WTC11 (cell line): ENCODE data around the gene IGFBP2. TPM values are rescaled to one million over a fixed set of nuclear protein-coding genes. Genes with fewer than 3 reads are reported as not detected.

Experiments used
- ATAC-seq: fragments of 200-7000 bp; cut with Tn5 transposase; 2 replicates; pipeline ENCODE4 v1.10.0; 2021; ENCODE audit warnings: mild to moderate bottlenecking, moderate library complexity
- CTCF ChIA-PET: fragments of 300-600 bp; sonication (Branson Sonifier 250); formaldehyde crosslinking; loops from one replicate; lab custom pipeline; 2021; ENCODE audit warnings: antibody characterized with exemption; lab: Charles Lee
- POLR2A ChIA-PET: fragments of 350-600 bp; sonication (Branson Sonifier 250); formaldehyde crosslinking; loops from one replicate; lab custom pipeline; 2021; ENCODE audit warnings: antibody characterized with exemption; lab: Charles Lee
- DNase-seq: peaks from one replicate; pipeline ENCODE4 v3.0.0; 2021; ENCODE audit warnings: low spot score
- H3K27ac Mint-ChIP-seq: 2 replicates; pipeline ENCODE4 v1.8.0; 2021; ENCODE audit warnings: mixed read lengths
- H3K27me3 Mint-ChIP-seq: 2 replicates; pipeline ENCODE4 v1.8.0; 2021; ENCODE audit warnings: low read depth, mild to moderate bottlenecking, moderate library complexity, mixed read lengths
- H3K36me3 Mint-ChIP-seq: 2 replicates; pipeline ENCODE4 v1.8.0; 2021; ENCODE audit warnings: mixed read lengths
- H3K4me1 Mint-ChIP-seq: 2 replicates; pipeline ENCODE4 v1.8.0; 2022; ENCODE audit warnings: mixed read lengths
- H3K4me3 Mint-ChIP-seq: 2 replicates; pipeline ENCODE4 v1.8.0; 2021; ENCODE audit warnings: mild to moderate bottlenecking, moderate library complexity, mixed read lengths
- H3K9me3 Mint-ChIP-seq: 2 replicates; pipeline ENCODE4 v1.8.0; 2021; ENCODE audit warnings: mixed read lengths
- CBFB ChIP-seq: sonication (generic); formaldehyde crosslinking; IDR thresholded peaks from 2 replicates; pipeline ENCODE4 v1.8.1; 2022; ENCODE audit warnings: mild to moderate bottlenecking, low read depth, missing genetic modification reagents
- ESRRA ChIP-seq: sonication (generic); formaldehyde crosslinking; IDR thresholded peaks from 2 replicates; pipeline ENCODE4 v1.8.1; 2022; ENCODE audit warnings: mild to moderate bottlenecking, missing genetic modification reagents, borderline replicate concordance
- ETV6 ChIP-seq: sonication (generic); formaldehyde crosslinking; IDR thresholded peaks from 2 replicates; pipeline ENCODE4 v1.8.1; 2022; ENCODE audit warnings: mild to moderate bottlenecking, missing genetic modification reagents
- FOXK1 ChIP-seq: sonication (generic); formaldehyde crosslinking; IDR thresholded peaks from 2 replicates; pipeline ENCODE4 v1.8.0; 2022; ENCODE audit warnings: mild to moderate bottlenecking, moderate library complexity, missing genetic modification reagents
- JAZF1 ChIP-seq: fragments of 250-450 bp; sonication (Bioruptor Pico); IDR thresholded peaks from 2 replicates; pipeline ENCODE4 v1.9.0; 2021; ENCODE audit warnings: moderate library complexity, mild to moderate bottlenecking, inconsistent platforms
- MYBL2 ChIP-seq: sonication (generic); formaldehyde crosslinking; IDR thresholded peaks from 2 replicates; pipeline ENCODE4 v1.8.1; 2023; ENCODE audit warnings: mild to moderate bottlenecking, moderate library complexity, missing genetic modification reagents
- NR1H2 ChIP-seq: sonication (generic); formaldehyde crosslinking; IDR thresholded peaks from 2 replicates; pipeline ENCODE4 v1.9.0; 2021; ENCODE audit warnings: mild to moderate bottlenecking, moderate library complexity, missing genetic modification reagents
- NR2C2 ChIP-seq: sonication (generic); formaldehyde crosslinking; IDR thresholded peaks from 2 replicates; pipeline ENCODE4 v1.8.0; 2022; ENCODE audit warnings: mild to moderate bottlenecking, missing genetic modification reagents
- NR3C1 ChIP-seq: sonication (generic); formaldehyde crosslinking; conservative IDR thresholded peaks from 2 replicates; pipeline ENCODE4 v1.8.1; 2023; ENCODE audit warnings: low read depth, mild to moderate bottlenecking, missing genetic modification reagents
- PRRX2 ChIP-seq: fragments of 250-450 bp; sonication (Bioruptor Pico); IDR thresholded peaks from 2 replicates; pipeline ENCODE4 v1.8.0; 2021; ENCODE audit warnings: mild to moderate bottlenecking
- RELA ChIP-seq: sonication (generic); formaldehyde crosslinking; IDR thresholded peaks from 2 replicates; pipeline ENCODE4 v1.8.1; 2022; ENCODE audit warnings: missing genetic modification reagents, mild to moderate bottlenecking, borderline replicate concordance
- SMAD4 ChIP-seq: sonication (generic); formaldehyde crosslinking; IDR thresholded peaks from 2 replicates; pipeline ENCODE4 v1.8.0; 2022; ENCODE audit warnings: mild to moderate bottlenecking, missing genetic modification reagents
- SOX15 ChIP-seq: fragments of 250-450 bp; sonication (Bioruptor Pico); IDR thresholded peaks from 2 replicates; pipeline ENCODE4 v1.9.0; 2021; ENCODE audit warnings: mild to moderate bottlenecking
- TP53 ChIP-seq: sonication (generic); formaldehyde crosslinking; IDR thresholded peaks from 2 replicates; pipeline ENCODE4 v1.8.1; 2023; ENCODE audit warnings: mild to moderate bottlenecking, missing genetic modification reagents
- ZBTB21 ChIP-seq: sonication (generic); formaldehyde crosslinking; IDR thresholded peaks from 2 replicates; pipeline ENCODE4 v1.8.1; 2023; ENCODE audit warnings: mild to moderate bottlenecking, missing genetic modification reagents, borderline replicate concordance
- ZNF219 ChIP-seq: sonication (generic); formaldehyde crosslinking; IDR thresholded peaks from 2 replicates; pipeline ENCODE4 v1.8.0; 2023; ENCODE audit warnings: missing genetic modification reagents, mild to moderate bottlenecking, borderline replicate concordance
- ZNF232 ChIP-seq: sonication (generic); formaldehyde crosslinking; IDR thresholded peaks from 2 replicates; pipeline ENCODE4 v1.8.0; 2022; ENCODE audit warnings: mild to moderate bottlenecking, missing genetic modification reagents
- ZNF317 ChIP-seq: sonication (generic); formaldehyde crosslinking; IDR thresholded peaks from 2 replicates; pipeline ENCODE4 v1.8.1; 2023; ENCODE audit warnings: low read depth, mild to moderate bottlenecking, moderate library complexity, missing genetic modification reagents, borderline replicate concordance
- ZNF423 ChIP-seq: fragments of 250-450 bp; sonication (Bioruptor Pico); IDR thresholded peaks from 2 replicates; pipeline ENCODE4 v2.1.2; 2022; ENCODE audit warnings: mild to moderate bottlenecking, moderate library complexity
- total RNA-seq: library from RNA; stranded (reverse); gene quantifications from 3 replicates; pipeline ENCODE4 v1.2.3, GENCODE V29; 2021
- TF ChIP-seq, protein P1 (sequence below): sonication (generic); formaldehyde crosslinking; IDR thresholded peaks from 2 replicates; pipeline ENCODE4 v1.8.0; 2022; ENCODE audit warnings: mild to moderate bottlenecking, missing genetic modification reagents
- TF ChIP-seq, protein P2 (sequence below): sonication (generic); formaldehyde crosslinking; IDR thresholded peaks from 2 replicates; pipeline ENCODE4 v1.8.0; 2022; ENCODE audit warnings: mild to moderate bottlenecking, missing genetic modification reagents
- TF ChIP-seq, protein P3 (sequence below): sonication (generic); formaldehyde crosslinking; IDR thresholded peaks from 2 replicates; pipeline ENCODE4 v1.8.0; 2023; ENCODE audit warnings: mild to moderate bottlenecking, missing genetic modification reagents
- TF ChIP-seq, protein P4 (sequence below): fragments of 250-450 bp; sonication (Bioruptor Pico); IDR thresholded peaks from 2 replicates; pipeline ENCODE4 v2.1.2; 2022; ENCODE audit warnings: mild to moderate bottlenecking, moderate library complexity
- TF ChIP-seq, protein P5 (sequence below): fragments of 250-450 bp; sonication (Bioruptor Pico); IDR thresholded peaks from 2 replicates; pipeline ENCODE4 v1.9.0; 2021; ENCODE audit warnings: mild to moderate bottlenecking
- TF ChIP-seq, protein P6 (sequence below): sonication (generic); formaldehyde crosslinking; IDR thresholded peaks from 2 replicates; pipeline ENCODE4 v1.8.1; 2023; ENCODE audit warnings: mild to moderate bottlenecking, missing genetic modification reagents, moderate library complexity
- TF ChIP-seq, protein P7 (sequence below): sonication (generic); formaldehyde crosslinking; IDR thresholded peaks from 2 replicates; pipeline ENCODE4 v1.8.1; 2022; ENCODE audit warnings: low read depth, mild to moderate bottlenecking, moderate library complexity, missing genetic modification reagents, borderline replicate concordance

Gene IGFBP2
- total RNA-seq, 1 experiment from 2014 or later, result 514 TPM

DNA sequence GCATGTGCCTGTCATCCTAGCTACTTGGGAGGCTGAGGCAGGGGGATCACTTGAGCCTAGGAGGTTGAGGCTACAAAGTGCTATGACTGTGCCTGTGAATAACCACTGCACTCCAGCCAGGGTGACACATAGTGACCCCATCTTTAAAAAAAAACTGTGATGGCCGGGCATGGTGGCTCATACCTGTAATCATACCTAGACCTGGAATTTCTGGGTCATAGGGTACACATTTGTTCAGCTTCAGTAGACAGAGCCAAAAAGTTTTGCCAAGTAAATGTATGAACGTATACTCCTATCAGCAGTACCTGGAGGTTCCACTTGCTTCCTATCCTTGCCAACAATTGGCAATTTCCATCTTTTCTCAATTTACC, 6.4 kb upstream of the IGFBP2 start (continued):
- TF ChIP-seq, protein P1, sequence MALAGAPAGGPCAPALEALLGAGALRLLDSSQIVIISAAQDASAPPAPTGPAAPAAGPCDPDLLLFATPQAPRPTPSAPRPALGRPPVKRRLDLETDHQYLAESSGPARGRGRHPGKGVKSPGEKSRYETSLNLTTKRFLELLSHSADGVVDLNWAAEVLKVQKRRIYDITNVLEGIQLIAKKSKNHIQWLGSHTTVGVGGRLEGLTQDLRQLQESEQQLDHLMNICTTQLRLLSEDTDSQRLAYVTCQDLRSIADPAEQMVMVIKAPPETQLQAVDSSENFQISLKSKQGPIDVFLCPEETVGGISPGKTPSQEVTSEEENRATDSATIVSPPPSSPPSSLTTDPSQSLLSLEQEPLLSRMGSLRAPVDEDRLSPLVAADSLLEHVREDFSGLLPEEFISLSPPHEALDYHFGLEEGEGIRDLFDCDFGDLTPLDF (CRISPR knock-in tag), result no peak
- no peak for TF ChIP-seq NR1H2 (CRISPR knock-in tag)
- TF ChIP-seq ZNF232 (CRISPR knock-in tag), result no peak
- TF ChIP-seq, protein P2, sequence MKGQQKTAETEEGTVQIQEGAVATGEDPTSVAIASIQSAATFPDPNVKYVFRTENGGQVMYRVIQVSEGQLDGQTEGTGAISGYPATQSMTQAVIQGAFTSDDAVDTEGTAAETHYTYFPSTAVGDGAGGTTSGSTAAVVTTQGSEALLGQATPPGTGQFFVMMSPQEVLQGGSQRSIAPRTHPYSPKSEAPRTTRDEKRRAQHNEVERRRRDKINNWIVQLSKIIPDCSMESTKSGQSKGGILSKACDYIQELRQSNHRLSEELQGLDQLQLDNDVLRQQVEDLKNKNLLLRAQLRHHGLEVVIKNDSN (CRISPR knock-in tag), result no peak
- TF ChIP-seq SMAD4 (CRISPR knock-in tag), result no peak
- TF ChIP-seq, protein P3, sequence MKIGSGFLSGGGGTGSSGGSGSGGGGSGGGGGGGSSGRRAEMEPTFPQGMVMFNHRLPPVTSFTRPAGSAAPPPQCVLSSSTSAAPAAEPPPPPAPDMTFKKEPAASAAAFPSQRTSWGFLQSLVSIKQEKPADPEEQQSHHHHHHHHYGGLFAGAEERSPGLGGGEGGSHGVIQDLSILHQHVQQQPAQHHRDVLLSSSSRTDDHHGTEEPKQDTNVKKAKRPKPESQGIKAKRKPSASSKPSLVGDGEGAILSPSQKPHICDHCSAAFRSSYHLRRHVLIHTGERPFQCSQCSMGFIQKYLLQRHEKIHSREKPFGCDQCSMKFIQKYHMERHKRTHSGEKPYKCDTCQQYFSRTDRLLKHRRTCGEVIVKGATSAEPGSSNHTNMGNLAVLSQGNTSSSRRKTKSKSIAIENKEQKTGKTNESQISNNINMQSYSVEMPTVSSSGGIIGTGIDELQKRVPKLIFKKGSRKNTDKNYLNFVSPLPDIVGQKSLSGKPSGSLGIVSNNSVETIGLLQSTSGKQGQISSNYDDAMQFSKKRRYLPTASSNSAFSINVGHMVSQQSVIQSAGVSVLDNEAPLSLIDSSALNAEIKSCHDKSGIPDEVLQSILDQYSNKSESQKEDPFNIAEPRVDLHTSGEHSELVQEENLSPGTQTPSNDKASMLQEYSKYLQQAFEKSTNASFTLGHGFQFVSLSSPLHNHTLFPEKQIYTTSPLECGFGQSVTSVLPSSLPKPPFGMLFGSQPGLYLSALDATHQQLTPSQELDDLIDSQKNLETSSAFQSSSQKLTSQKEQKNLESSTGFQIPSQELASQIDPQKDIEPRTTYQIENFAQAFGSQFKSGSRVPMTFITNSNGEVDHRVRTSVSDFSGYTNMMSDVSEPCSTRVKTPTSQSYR, result no peak
- TF ChIP-seq MYBL2, result no peak
- no peak for TF ChIP-seq ZNF317 (CRISPR knock-in tag)
- TF ChIP-seq, protein P4, sequence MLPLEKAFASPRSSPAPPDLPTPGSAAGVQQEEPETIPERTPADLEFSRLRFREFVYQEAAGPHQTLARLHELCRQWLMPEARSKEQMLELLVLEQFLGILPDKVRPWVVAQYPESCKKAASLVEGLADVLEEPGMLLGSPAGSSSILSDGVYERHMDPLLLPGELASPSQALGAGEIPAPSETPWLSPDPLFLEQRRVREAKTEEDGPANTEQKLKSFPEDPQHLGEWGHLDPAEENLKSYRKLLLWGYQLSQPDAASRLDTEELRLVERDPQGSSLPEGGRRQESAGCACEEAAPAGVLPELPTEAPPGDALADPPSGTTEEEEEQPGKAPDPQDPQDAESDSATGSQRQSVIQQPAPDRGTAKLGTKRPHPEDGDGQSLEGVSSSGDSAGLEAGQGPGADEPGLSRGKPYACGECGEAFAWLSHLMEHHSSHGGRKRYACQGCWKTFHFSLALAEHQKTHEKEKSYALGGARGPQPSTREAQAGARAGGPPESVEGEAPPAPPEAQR, result no peak
- no peak for TF ChIP-seq SOX15
- no peak for TF ChIP-seq RELA (CRISPR knock-in tag)
- TF ChIP-seq ZBTB21 (CRISPR knock-in tag), result no peak

DNA sequence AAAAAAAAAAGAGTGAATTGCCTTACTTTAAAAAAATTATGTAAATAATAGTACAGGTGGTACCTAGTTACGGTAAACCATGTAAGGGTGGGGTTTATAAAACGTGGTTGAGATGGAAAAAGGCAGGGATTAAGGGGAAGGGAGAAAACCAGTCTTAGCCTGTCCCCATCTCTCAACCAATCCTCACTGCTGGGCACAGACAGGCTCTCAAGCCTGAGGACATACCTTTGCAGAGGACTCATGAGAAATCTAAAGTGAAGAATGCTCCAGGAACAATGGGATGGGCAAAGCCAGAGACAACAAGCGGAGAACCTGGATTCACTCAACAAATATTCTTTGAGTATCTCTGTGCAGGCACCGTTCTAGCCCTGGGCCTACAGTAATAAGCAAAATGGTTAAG, 3.4 kb upstream of the IGFBP2 start:
- H3K4me3 Mint-ChIP-seq, result no peak overlapping the region
- no peak for TF ChIP-seq ETV6 (CRISPR knock-in tag)
- TF ChIP-seq NR3C1 (CRISPR knock-in tag), result no peak
- TF ChIP-seq TP53 (CRISPR knock-in tag), result no peak
- TF ChIP-seq, protein P5, sequence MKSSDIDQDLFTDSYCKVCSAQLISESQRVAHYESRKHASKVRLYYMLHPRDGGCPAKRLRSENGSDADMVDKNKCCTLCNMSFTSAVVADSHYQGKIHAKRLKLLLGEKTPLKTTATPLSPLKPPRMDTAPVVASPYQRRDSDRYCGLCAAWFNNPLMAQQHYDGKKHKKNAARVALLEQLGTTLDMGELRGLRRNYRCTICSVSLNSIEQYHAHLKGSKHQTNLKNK (CRISPR knock-in tag), result no peak
- TF ChIP-seq CBFB (CRISPR knock-in tag), result no peak
- TF ChIP-seq FOXK1, result no peak
- no peak for TF ChIP-seq JAZF1 (CRISPR knock-in tag)
- no peak for TF ChIP-seq ZNF219
- TF ChIP-seq, protein P6, sequence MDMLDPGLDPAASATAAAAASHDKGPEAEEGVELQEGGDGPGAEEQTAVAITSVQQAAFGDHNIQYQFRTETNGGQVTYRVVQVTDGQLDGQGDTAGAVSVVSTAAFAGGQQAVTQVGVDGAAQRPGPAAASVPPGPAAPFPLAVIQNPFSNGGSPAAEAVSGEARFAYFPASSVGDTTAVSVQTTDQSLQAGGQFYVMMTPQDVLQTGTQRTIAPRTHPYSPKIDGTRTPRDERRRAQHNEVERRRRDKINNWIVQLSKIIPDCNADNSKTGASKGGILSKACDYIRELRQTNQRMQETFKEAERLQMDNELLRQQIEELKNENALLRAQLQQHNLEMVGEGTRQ, result no peak
- TF ChIP-seq PRRX2 (CRISPR knock-in tag), result no peak
- TF ChIP-seq, protein P7, sequence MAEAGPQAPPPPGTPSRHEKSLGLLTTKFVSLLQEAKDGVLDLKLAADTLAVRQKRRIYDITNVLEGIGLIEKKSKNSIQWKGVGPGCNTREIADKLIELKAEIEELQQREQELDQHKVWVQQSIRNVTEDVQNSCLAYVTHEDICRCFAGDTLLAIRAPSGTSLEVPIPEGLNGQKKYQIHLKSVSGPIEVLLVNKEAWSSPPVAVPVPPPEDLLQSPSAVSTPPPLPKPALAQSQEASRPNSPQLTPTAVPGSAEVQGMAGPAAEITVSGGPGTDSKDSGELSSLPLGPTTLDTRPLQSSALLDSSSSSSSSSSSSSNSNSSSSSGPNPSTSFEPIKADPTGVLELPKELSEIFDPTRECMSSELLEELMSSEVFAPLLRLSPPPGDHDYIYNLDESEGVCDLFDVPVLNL, result no peak
- TF ChIP-seq, protein P1 (CRISPR knock-in tag), result no peak
- TF ChIP-seq ZNF423 (CRISPR knock-in tag), result no peak
- TF ChIP-seq ESRRA (CRISPR knock-in tag), result no peak
- no peak for TF ChIP-seq NR2C2 (CRISPR knock-in tag)
- TF ChIP-seq, all 79 proteins: peak for 0
- peaks cover 39% of the 10 kb centered on the region for H3K4me1 Mint-ChIP-seq
- ATAC-seq, result no peak
- DNase-seq, result no peak
- H3K9me3 Mint-ChIP-seq, result no peaks in the 10 kb centered on the region
- peaks cover 13% of the 10 kb centered on the region for H3K27me3 Mint-ChIP-seq
- H3K36me3 Mint-ChIP-seq, result peaks cover 6% of the 10 kb centered on the region
- no peak overlapping the region for H3K27ac Mint-ChIP-seq
- ChIA-PET POLR2A (no interaction called here), CTCF (interaction anchor here (0.7 to 1.2 kb wide), 2 partner anchors 110 to 1661 kb away, joined by 3 to 4 read pairs; no protein-coding TSS in a partner anchor)
